ENCODE results near the gene EIPR1.

EIPR1 gene

DNA sequence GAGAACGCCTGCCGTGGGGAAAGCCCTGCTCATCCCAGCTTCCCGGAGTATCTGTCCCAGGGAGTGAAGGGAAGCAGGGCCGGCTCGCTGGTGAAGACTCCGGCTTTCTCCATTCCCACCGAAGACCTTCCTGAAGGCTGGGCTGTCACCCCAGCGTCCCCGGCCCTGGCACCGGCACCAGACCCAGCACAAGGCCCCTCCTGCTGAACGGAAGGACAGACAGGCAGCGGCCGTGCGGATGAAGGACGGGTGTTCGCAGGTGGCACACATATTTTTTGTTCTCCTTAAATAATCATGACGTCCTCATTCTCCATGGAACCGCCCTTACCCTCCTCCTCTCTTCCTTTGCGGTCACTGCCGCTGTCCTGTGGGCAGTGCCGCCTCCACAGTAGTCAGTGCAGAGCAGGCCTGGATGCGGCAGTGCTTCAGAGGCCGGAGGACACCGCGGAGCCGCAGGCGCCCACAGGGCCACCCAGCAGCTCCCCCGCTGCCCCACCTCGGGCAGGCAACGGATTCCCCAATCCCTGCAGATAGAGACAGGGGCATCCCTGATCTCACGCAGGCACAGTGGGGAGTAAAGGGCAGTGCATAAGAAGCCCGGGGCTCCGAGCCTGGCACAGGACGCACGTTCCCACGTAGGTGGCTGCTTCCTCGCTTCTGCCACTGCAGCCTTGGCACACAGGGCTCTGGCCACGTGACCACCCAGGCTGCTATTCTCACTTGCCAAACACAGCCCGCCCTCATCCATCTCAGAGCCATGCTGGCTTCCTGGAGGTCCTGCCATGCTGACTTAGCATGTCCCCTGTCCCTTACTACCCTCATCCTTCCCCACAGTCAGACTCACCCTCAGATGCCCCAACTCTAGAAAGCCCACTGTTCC is 229.7 kb downstream of the EIPR1 start:
- TF ChIP-seq, protein P1, sequence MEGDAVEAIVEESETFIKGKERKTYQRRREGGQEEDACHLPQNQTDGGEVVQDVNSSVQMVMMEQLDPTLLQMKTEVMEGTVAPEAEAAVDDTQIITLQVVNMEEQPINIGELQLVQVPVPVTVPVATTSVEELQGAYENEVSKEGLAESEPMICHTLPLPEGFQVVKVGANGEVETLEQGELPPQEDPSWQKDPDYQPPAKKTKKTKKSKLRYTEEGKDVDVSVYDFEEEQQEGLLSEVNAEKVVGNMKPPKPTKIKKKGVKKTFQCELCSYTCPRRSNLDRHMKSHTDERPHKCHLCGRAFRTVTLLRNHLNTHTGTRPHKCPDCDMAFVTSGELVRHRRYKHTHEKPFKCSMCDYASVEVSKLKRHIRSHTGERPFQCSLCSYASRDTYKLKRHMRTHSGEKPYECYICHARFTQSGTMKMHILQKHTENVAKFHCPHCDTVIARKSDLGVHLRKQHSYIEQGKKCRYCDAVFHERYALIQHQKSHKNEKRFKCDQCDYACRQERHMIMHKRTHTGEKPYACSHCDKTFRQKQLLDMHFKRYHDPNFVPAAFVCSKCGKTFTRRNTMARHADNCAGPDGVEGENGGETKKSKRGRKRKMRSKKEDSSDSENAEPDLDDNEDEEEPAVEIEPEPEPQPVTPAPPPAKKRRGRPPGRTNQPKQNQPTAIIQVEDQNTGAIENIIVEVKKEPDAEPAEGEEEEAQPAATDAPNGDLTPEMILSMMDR (IDR thresholded peaks at IDR 0.05; ENCODE audit: low read depth, low read length) = no peak
- no peak overlapping the region for H3K4me3 ChIP-seq (ENCODE audit: low read depth, low read length)

DNA sequence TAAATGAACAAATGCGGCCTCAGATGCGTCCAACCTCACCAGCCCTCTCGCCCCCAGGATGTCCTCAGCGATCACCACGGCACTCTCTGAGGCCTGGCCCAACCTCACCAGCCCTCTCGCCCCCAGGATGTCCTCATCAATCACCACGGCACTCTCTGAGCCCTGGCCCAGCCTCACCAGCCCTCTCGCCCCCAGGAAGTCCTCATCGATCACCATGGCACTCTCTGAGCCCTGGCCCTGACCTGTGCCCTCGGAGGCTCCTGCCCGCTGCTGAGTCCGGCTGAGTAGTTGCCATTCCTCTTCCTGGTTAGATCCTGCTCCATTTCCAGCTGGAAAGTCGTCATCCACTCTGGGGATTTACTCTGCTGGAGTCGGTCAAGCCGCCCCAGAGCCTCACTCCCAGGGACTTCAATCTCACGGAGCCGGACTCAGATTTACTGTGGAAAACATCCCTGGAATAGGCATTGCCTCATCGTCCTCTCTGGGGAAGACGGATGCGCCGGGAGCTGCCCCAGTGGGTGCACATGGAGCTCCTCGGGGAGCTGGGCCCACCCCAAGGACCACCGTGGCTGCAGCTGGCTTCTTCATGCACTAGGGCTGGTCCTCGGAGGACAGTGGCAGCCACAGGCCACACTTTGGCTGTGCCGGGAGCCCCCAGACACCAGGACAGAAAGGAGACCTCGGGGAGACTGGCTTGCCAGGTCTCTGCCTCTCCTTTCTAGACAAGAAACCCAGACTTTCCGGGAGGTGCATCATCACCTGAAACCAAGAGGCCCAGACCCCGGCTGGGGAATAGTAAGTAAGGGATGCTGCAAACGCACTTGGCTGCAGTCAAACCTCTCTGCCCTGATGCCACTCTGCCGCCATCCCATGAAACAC is 230.6 kb downstream of the EIPR1 start:
- TF ChIP-seq, protein P1 (IDR thresholded peaks at IDR 0.05; ENCODE audit: low read depth, low read length) = no peak
- no peak overlapping the region for H3K4me3 ChIP-seq (ENCODE audit: low read depth, low read length)

DNA sequence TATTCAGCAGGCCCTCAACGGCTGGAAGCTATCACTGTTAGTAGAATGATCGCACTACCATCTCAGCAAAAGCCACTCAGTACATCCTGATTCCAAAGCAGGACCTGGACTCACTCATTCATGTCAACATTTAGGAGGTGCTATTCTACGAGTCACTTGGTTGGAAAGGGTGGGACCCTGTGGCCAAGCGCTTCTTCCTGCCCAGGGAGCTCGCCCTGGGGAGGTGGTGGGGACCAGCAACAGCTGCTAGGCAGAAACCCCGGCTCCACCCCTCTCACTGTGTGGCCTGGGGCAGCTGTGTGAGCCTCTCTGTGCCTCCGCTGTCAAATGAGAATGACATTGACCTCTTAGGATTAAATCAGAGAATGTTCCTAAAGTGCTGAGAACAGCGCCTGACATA is 231.4 kb downstream of the EIPR1 start:
- no peak overlapping the region for H3K4me3 ChIP-seq (ENCODE audit: low read depth, low read length)
- TF ChIP-seq, protein P1 (IDR thresholded peaks at IDR 0.05; ENCODE audit: low read depth, low read length) = no peak

DNA sequence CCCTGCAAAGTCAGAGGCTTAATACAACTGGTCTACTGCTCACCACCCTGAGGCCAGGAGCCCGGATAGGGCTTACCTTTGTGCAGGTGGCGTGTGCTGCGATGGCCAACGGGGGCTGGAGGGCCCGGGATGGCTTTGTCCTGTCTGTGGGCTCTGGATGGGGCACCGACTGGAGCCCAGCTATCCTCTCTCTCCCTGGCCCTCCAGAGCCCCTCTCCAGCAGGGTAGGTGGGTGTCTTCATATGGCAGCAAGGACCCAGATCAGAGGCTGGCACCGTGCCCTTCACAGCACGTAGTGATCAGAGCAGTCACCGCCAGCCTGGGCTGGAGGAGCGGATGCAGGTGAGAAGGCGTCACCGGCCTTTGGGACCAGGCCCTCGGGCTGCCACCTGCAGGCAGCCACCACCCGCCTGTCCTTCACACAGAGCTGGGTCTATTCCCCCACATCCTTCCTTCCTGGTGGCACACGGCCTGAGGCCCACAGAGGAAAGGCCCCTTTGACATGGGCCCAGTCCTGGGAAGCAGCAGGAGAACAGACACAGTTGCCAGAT is 232.1 kb downstream of the EIPR1 start:
- no peak overlapping the region for H3K4me3 ChIP-seq (ENCODE audit: low read depth, low read length)
- TF ChIP-seq, protein P1 (IDR thresholded peaks at IDR 0.05; ENCODE audit: low read depth, low read length) = no peak

DNA sequence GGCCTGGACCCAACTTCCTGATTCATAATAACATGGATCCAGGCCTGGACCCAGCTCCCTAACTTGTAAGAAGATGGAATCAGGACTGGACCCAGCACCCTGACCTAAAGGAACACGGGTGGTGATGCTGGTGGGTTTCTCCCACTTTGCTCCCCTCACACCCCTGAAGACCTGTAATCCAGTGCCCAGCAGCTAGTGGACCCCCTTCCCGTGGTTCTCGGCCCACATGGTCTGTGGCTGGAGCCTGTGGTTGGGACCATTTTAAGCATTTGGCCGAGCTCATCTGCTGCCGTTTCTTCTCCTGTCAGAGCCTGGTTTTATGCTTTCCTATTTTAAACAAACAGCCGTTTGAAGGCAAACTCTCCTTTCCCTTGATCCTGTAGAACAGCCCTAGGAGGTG is 232.8 kb downstream of the EIPR1 start:
- H3K4me3 ChIP-seq (ENCODE audit: low read depth, low read length) = no peak overlapping the region
- TF ChIP-seq, protein P1 (IDR thresholded peaks at IDR 0.05; ENCODE audit: low read depth, low read length) = no peak

DNA sequence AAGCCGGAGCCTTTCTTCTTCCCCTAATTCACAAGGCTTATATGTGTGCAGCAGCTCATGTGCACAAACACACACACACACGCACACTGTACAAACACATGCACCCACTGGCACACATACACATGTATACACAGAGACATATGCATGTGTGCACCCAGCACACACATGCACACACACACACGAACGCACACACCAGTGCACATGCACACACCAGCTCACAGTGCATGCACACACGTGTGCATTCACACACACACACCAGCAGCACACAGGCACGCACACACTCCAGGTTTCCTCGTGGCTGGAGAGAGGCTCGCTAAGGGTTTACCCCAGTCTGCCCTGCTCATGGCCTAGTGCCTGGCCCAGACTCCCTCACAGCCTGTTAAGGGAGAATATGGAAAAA is 234.0 kb downstream of the EIPR1 start:
- H3K4me3 ChIP-seq (ENCODE audit: low read depth, low read length) = no peak overlapping the region
- TF ChIP-seq, protein P1 (IDR thresholded peaks at IDR 0.05; ENCODE audit: low read depth, low read length) = no peak
